Measurements from ENCODE around the gene HK1.
"Not testable (repeated sequence)": the region's sequence is repeated elsewhere in the genome, so short reads cannot be mapped to it uniquely, and the experiment has no call there.

HK1 gene

DNA sequence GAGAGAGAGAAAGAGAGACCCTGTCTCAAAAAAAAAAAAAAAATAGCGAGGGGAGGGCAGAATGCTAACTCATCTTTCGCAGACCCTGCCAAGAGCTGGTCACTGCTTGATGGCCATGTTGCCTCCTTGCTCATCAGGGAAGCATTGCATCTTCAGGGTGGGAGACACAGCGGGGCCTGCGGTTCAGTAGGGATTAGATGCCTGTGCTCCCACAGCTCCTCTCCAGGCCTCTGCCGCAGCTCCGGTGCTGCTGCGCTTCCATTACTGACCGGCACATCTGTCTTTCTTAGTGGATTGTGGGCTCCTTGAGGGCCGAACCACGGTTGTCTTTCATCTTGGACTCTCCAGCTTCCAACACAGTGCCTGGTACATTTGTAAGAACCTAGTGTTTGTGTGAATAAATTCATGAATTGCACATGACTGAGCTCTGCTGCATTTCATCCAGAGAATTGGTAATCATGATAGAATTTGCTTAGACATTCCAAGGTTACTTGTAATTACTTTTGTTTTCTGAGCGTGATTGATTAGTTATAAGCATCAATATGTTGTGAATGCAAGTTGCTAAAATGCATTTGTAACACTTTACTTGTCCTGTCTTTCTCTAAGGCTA, 16.8 kb downstream of the HK1 start:
- H3K27me3 ChIP-seq (ENCODE audit: insufficient read depth, low read depth, severe bottlenecking) = no peaks in the 10 kb centered on the region
- TF ChIP-seq, protein P1, sequence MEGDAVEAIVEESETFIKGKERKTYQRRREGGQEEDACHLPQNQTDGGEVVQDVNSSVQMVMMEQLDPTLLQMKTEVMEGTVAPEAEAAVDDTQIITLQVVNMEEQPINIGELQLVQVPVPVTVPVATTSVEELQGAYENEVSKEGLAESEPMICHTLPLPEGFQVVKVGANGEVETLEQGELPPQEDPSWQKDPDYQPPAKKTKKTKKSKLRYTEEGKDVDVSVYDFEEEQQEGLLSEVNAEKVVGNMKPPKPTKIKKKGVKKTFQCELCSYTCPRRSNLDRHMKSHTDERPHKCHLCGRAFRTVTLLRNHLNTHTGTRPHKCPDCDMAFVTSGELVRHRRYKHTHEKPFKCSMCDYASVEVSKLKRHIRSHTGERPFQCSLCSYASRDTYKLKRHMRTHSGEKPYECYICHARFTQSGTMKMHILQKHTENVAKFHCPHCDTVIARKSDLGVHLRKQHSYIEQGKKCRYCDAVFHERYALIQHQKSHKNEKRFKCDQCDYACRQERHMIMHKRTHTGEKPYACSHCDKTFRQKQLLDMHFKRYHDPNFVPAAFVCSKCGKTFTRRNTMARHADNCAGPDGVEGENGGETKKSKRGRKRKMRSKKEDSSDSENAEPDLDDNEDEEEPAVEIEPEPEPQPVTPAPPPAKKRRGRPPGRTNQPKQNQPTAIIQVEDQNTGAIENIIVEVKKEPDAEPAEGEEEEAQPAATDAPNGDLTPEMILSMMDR (IDR thresholded peaks at IDR 0.05; ENCODE audit: low read depth, low read length) = no peak
- no peak for DNase-seq
- no peak overlapping the region for H3K4me3 ChIP-seq (ENCODE audit: low read depth, low read length)
- no peaks in the 10 kb centered on the region for H3K9me3 ChIP-seq (ENCODE audit: severe bottlenecking)
- no peaks in the 10 kb centered on the region for H3K36me3 ChIP-seq
- H3K27ac ChIP-seq = no peak overlapping the region

GRCh38 chr10:69303632-69304051, 25.3 kb downstream of the HK1 start:
- no peak for DNase-seq
- no peaks in the 10 kb centered on the region for H3K27me3 ChIP-seq (ENCODE audit: insufficient read depth, low read depth, severe bottlenecking)
- peaks cover 3% of the 10 kb centered on the region for H3K9me3 ChIP-seq (ENCODE audit: severe bottlenecking)
- H3K4me3 ChIP-seq (ENCODE audit: low read depth, low read length) = no peak overlapping the region
- no peak overlapping the region for H3K27ac ChIP-seq
- no peaks in the 10 kb centered on the region for H3K36me3 ChIP-seq
- TF ChIP-seq, protein P1 (IDR thresholded peaks at IDR 0.05; ENCODE audit: low read depth, low read length) = no peak

- Histone ChIP-seq H3K36me3 (no peaks in the 10 kb centered on the region), H3K9me3 (ENCODE audit: severe bottlenecking) (no peaks in the 10 kb centered on the region), H3K27me3 (ENCODE audit: insufficient read depth, low read depth, severe bottlenecking) (no peaks in the 10 kb centered on the region), H3K27ac (no peak overlapping the region), H3K4me3 (ENCODE audit: low read depth, low read length) (no peak overlapping the region)
- TF ChIP-seq, protein P1 (IDR thresholded peaks at IDR 0.05; ENCODE audit: low read depth, low read length) = no peak
- no peak for DNase-seq
These were observed 28.1 kb downstream of the HK1 start for GRCh38 chr10:69306421-69306820.

- H3K27me3 ChIP-seq (ENCODE audit: insufficient read depth, low read depth, severe bottlenecking) = no peaks in the 10 kb centered on the region
- TF ChIP-seq, protein P1 (IDR thresholded peaks at IDR 0.05; ENCODE audit: low read depth, low read length) = no peak
- no peak overlapping the region for H3K4me3 ChIP-seq (ENCODE audit: low read depth, low read length)
- no peaks in the 10 kb centered on the region for H3K36me3 ChIP-seq
- no peak for DNase-seq
- H3K9me3 ChIP-seq (ENCODE audit: severe bottlenecking) = no peaks in the 10 kb centered on the region
- H3K27ac ChIP-seq = no peak overlapping the region
These were observed 29.1 kb downstream of the HK1 start for GRCh38 chr10:69307434-69307833.

- H3K27ac ChIP-seq, DNase-seq: not testable (repeated sequence)
These were observed 30.0 kb downstream of the HK1 start for GRCh38 chr10:69308304-69308703.

GRCh38 chr10:69311309-69311708, 33.0 kb downstream of the HK1 start:
- TF ChIP-seq, protein P1 (IDR thresholded peaks at IDR 0.05; ENCODE audit: low read depth, low read length) = no peak
- DNase-seq = no peak
- H3K36me3 ChIP-seq = no peaks in the 10 kb centered on the region
- no peaks in the 10 kb centered on the region for H3K27me3 ChIP-seq (ENCODE audit: insufficient read depth, low read depth, severe bottlenecking)
- no peak overlapping the region for H3K4me3 ChIP-seq (ENCODE audit: low read depth, low read length)
- no peaks in the 10 kb centered on the region for H3K9me3 ChIP-seq (ENCODE audit: severe bottlenecking)
- no peak overlapping the region for H3K27ac ChIP-seq

More at GRCh38 chr10:69308304-69308703, 30.0 kb downstream of the HK1 start:
- not testable (repeated sequence) for H3K4me3 ChIP-seq (ENCODE audit: low read depth, low read length); H3K27me3 ChIP-seq (ENCODE audit: insufficient read depth, low read depth, severe bottlenecking); H3K36me3 ChIP-seq; H3K9me3 ChIP-seq (ENCODE audit: severe bottlenecking)
